GM12872 (cell line): Measurements from ENCODE around the gene TMEM52.
A peak's percentile ranks its signal among the peaks of the same experiment; 100 is the strongest.

Experiments
- CTCF ChIP-seq: IDR thresholded peaks from 3 replicates; pipeline ENCODE4 v1.5.1; 2011; ENCODE audit warnings: low read depth, mild to moderate bottlenecking, low read length, moderate library complexity; ENCODE audit not compliant: insufficient read depth

Gene TMEM52

GRCh38 chr1:1955621-1956094 lies 36.6 kb upstream of the TMEM52 start:
- no peak for TF ChIP-seq CTCF

- peak; percentile 36; the same call in 1 of the 3 replicates for TF ChIP-seq CTCF
Observed at GRCh38 chr1:1954831-1955441, 35.9 kb upstream of the TMEM52 start.

- no peak for TF ChIP-seq CTCF
Observed at GRCh38 chr1:1954015-1954414, 34.9 kb upstream of the TMEM52 start.

GRCh38 chr1:1950940-1951339 lies 31.9 kb upstream of the TMEM52 start:
- no peak for TF ChIP-seq CTCF

GRCh38 chr1:1948783-1949182 lies 29.7 kb upstream of the TMEM52 start:
- no peak for TF ChIP-seq CTCF

- no peak for TF ChIP-seq CTCF
Observed at GRCh38 chr1:1947493-1947892, 28.4 kb upstream of the TMEM52 start.

GRCh38 chr1:1946540-1946939 lies 27.5 kb upstream of the TMEM52 start:
- no peak for TF ChIP-seq CTCF
